ENCODE measurements around the gene NOS1AP. TPM values are rescaled to one million over a fixed set of nuclear protein-coding genes. Genes with fewer than 3 reads are reported as not detected.

The NOS1AP gene
- total RNA-seq, 1 experiment from 2014 or later: 5.3 TPM

DNA sequence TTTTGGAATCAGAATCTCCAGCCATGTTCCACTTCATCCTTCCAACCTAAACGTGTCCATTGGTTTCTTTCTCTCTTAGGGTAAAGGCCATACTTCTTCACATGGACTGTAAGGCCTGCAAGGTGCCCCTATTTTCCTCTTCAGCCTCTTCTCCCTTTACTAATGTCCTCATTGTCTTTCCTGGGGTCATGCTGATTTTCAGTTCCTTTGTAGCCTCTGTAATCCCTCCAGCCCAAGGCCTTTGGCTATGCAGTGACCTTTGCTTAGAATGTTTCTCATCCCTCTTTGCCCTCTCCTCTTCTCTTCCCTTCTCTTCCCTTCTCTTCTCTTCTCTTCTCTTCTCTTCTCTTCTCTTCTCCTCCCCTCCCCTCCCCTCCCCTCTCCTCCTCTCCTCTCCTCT is 194.6 kb downstream of the NOS1AP start:
- Histone ChIP-seq H3K36me3 (ENCODE audit: control insufficient read depth in 1 of 2, insufficient read depth in 2 of 2, low read length in 2 of 2) (no peaks in the 10 kb centered on the region), H3K27me3 (ENCODE audit: insufficient read depth, low read length) (no peaks in the 10 kb centered on the region), H4K20me1 (ENCODE audit: insufficient read depth) (no peaks in the 10 kb centered on the region), H3K4me2 (ENCODE audit: low read length) (no peak overlapping the region), H3K27ac (ENCODE audit: low read depth, low read length) (no peak overlapping the region), H3K4me3 (replicated peaks in 1 of 2; ENCODE audit: low read depth in 1 of 2, low read length in 2 of 2) (no peak overlapping the region), H3K4me1 (ENCODE audit: control insufficient read depth in 1 of 2, insufficient read depth in 2 of 2, low read length in 2 of 2) (no peaks in the 10 kb centered on the region), H2AFZ (ENCODE audit: low read depth, low read length, poor library complexity, severe bottlenecking) (no peak overlapping the region), H3K9me2 (ENCODE audit: insufficient read depth) (no peaks in the 10 kb centered on the region), H3K9ac (ENCODE audit: low read length) (no peak overlapping the region), H3K9me3 (ENCODE audit: control insufficient read depth in 1 of 2, insufficient read depth in 1 of 2, low read depth in 1 of 2, low read length in 2 of 2) (no peaks in the 10 kb centered on the region), H3K79me2 (ENCODE audit: insufficient read depth, low read length) (no peaks in the 10 kb centered on the region)
- ATAC-seq (no peak), DNase-seq (ENCODE audit: low read depth, low spot score) (no peak)
- no TSS peak for BruUV-seq (replicated peaks)
- CTCF ChIA-PET: no interaction called here
- POLR2A ChIA-PET: no interaction called here
- RAD21 ChIA-PET (ENCODE audit: low non-redundant PET in 1 of 2, low total read pairs in 2 of 2, uncharacterized antibody in 2 of 2, unreplicated experiment in 2 of 2): no interaction called here
- intact Hi-C loops (cut with micrococcal nuclease): no loop called here
- TF ChIP-seq CEBPB (IDR thresholded peaks at IDR 0.05; ENCODE audit: low read depth): no peak
- no peak for TF ChIP-seq SIN3A (IDR thresholded peaks at IDR 0.05; ENCODE audit: low read depth)

DNA sequence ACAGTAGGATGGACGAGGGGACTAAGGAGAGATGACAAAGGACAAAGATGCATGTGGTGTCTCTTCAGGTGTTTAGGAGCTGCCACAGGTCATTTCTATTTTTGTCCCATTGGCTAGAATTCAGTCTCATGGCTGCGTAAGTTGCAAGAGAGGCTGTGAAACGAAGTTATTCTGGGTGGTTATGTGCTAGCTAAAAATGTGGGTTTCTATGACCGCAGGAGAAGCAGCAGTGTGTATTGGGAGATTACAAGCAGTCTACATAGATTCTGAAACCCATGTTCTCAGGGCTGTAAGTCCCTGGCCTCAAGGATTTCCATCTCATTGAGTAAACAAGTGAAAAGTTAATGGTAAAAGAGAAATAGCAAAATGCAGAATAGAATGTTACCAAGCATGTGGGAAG is 196.5 kb downstream of the NOS1AP start:
- no peak for TF ChIP-seq CBX3 (IDR thresholded peaks at IDR 0.05; ENCODE audit: low read depth)
- TF ChIP-seq, protein P1, sequence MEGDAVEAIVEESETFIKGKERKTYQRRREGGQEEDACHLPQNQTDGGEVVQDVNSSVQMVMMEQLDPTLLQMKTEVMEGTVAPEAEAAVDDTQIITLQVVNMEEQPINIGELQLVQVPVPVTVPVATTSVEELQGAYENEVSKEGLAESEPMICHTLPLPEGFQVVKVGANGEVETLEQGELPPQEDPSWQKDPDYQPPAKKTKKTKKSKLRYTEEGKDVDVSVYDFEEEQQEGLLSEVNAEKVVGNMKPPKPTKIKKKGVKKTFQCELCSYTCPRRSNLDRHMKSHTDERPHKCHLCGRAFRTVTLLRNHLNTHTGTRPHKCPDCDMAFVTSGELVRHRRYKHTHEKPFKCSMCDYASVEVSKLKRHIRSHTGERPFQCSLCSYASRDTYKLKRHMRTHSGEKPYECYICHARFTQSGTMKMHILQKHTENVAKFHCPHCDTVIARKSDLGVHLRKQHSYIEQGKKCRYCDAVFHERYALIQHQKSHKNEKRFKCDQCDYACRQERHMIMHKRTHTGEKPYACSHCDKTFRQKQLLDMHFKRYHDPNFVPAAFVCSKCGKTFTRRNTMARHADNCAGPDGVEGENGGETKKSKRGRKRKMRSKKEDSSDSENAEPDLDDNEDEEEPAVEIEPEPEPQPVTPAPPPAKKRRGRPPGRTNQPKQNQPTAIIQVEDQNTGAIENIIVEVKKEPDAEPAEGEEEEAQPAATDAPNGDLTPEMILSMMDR (IDR thresholded peaks at IDR 0.05 in 2 of 3, conservative IDR thresholded peaks at IDR 0.05 in 1 of 3; ENCODE audit: borderline replicate concordance in 1 of 3, insufficient read depth in 1 of 3, low read depth in 2 of 3, low read length in 2 of 3): no peak
- no peak overlapping the region for H3K4me2 ChIP-seq (ENCODE audit: low read length)
- no peaks in the 10 kb centered on the region for H3K9me3 ChIP-seq (ENCODE audit: control insufficient read depth in 1 of 2, insufficient read depth in 1 of 2, low read depth in 1 of 2, low read length in 2 of 2)
- ChIA-PET RAD21 (ENCODE audit: low non-redundant PET in 1 of 2, low total read pairs in 2 of 2, uncharacterized antibody in 2 of 2, unreplicated experiment in 2 of 2) (no interaction called here), POLR2A (no interaction called here), CTCF (interaction anchor here (1.0 kb wide), 1 partner anchor 210 kb away, joined by 3 read pairs; no protein-coding TSS in a partner anchor)
- no peaks in the 10 kb centered on the region for H3K27me3 ChIP-seq (ENCODE audit: insufficient read depth, low read length)
- intact Hi-C loops (cut with micrococcal nuclease): no loop called here
- no TSS peak for BruUV-seq (replicated peaks)
- H3K4me3 ChIP-seq (replicated peaks in 1 of 2; ENCODE audit: low read depth in 1 of 2, low read length in 2 of 2): no peak overlapping the region
- H3K4me1 ChIP-seq (ENCODE audit: control insufficient read depth in 1 of 2, insufficient read depth in 2 of 2, low read length in 2 of 2): no peaks in the 10 kb centered on the region
- no peaks in the 10 kb centered on the region for H3K79me2 ChIP-seq (ENCODE audit: insufficient read depth, low read length)
- H4K20me1 ChIP-seq (ENCODE audit: insufficient read depth): no peaks in the 10 kb centered on the region
- ATAC-seq (no peak), DNase-seq (ENCODE audit: low read depth, low spot score) (no peak)
- no peak overlapping the region for H2AFZ ChIP-seq (ENCODE audit: low read depth, low read length, poor library complexity, severe bottlenecking)
- no peak overlapping the region for H3K9ac ChIP-seq (ENCODE audit: low read length)
- no peaks in the 10 kb centered on the region for H3K36me3 ChIP-seq (ENCODE audit: control insufficient read depth in 1 of 2, insufficient read depth in 2 of 2, low read length in 2 of 2)
- no peaks in the 10 kb centered on the region for H3K9me2 ChIP-seq (ENCODE audit: insufficient read depth)
- H3K27ac ChIP-seq (ENCODE audit: low read depth, low read length): no peak overlapping the region
